Suprapubic skin (tissue), 4 donors: ENCODE results near the gene LYST.

Experiments
- CTCF ChIP-seq, 2 donors: fragments of 200-600 bp in 1 of 2; fragments of 450-650 bp in 1 of 2; sonication (generic) in 1 of 2; IDR thresholded peaks; one replicate each; pipeline ENCODE4 v1.5.1; 2016 to 2019; ENCODE audit warnings: antibody characterized with exemption in 2 of 2, mild to moderate bottlenecking in 1 of 2, moderate library complexity in 1 of 2
- POLR2A ChIP-seq, 2 donors: fragments of 450-650 bp; IDR thresholded peaks; one replicate each; pipeline ENCODE4 v1.6.1; 2017; ENCODE audit warnings: antibody characterized with exemption in 2 of 2, mild to moderate bottlenecking in 2 of 2, moderate library complexity in 2 of 2
- POLR2AphosphoS5 ChIP-seq, 3 donors: sonication (generic); formaldehyde crosslinking; IDR thresholded peaks; one replicate each; pipeline ENCODE4 v1.6.1; 2017; ENCODE audit warnings: antibody characterized with exemption in 3 of 3

DNA sequence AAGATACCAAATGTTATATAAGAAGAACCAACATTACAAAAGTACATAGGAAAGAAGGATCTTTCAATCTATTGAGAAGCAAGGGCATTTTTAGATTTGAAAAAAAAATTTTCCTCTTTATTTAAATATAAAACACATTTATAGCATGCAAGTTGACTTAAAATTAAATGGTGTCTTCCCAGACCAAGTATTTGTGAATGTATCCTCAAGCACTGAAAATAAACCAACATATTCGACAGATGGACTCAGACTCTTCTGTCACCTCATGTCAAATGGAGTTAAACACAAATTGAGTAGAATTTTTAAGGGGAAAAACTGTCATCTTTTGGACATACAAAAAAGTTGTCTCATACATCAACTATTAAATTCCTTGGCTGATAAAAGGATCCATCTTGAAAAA is 140.1 kb downstream of the LYST start:
- TF ChIP-seq CTCF (IDR thresholded peaks at IDR 0.05) = no peak
- TF ChIP-seq POLR2AphosphoS5 (IDR thresholded peaks at IDR 0.05) = no peak
- no peak for TF ChIP-seq POLR2A (IDR thresholded peaks at IDR 0.05)
